Hematopoietic multipotent progenitor cell treated with erythropoietin and hydrocortisone succinate and interleukin-3 and kit ligand, for 4 days (in vitro differentiated cells): ENCODE measurements around the gene FSHR.

Source experiments
- DNase-seq: peaks from one replicate; pipeline ENCODE4 v3.0.0-alpha.2; 2015

Gene FSHR

DNA sequence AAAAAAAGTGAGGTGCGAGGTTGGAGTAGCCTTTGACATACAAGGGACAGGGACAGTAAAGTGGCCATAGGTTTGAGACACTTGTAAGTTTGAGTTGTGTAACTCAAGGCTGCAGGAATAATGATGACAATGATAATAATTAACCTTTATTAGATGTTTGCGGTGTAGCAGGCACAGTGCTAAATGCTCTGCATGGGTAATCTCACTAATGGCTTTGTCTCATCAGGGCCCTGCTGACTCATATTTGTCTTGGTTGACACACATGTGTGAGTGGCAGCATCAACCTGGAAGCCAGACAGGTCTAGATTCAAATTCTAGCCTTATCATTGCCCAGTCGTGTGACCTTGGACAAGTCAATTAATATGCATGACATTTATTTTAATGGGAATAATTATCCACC is 126.2 kb downstream of the FSHR start:
- DNase-seq: no peak

GRCh38 chr2:49026706-49027105 is 127.6 kb downstream of the FSHR start:
- DNase-seq: no peak

DNA sequence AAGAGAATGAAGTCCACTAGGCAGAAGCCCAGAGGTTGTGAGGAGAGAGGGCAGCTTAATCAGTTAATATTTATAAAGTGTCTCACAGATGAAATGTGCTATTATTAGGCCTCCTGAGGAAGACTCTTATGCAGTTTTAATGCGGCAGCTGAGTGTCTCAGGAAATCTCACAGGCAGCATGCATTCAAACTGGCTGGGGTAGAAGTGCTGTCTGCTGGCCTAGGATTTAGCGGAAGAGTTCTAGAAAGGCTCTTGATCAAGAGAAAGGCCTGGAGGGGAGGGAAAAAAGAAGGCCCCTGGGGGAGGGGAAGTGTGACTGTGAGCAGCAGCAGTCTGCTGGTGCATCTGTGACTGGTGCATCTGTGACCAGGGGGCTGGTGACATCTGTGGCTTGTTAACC is 133.0 kb downstream of the FSHR start:
- DNase-seq: no peak

DNA sequence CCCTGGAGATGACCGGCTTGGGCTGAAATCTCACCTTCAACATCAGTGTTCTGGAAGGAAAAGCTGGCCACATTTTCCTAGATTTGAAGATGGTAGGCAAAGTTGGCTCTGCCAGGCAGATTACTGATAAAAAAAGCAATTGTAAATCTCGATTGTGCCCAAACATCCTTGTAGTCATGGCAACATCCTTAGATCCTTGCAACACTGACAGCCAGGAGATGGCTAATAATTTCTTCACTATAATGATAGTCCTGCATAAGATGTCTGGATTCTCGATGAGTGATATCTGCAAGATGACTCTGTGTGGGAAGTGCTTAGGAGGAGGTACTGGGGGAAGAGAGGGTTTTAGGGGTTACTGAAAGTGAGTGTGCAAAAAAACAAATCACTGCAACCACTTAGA is 149.1 kb downstream of the FSHR start:
- DNase-seq: no peak

DNA sequence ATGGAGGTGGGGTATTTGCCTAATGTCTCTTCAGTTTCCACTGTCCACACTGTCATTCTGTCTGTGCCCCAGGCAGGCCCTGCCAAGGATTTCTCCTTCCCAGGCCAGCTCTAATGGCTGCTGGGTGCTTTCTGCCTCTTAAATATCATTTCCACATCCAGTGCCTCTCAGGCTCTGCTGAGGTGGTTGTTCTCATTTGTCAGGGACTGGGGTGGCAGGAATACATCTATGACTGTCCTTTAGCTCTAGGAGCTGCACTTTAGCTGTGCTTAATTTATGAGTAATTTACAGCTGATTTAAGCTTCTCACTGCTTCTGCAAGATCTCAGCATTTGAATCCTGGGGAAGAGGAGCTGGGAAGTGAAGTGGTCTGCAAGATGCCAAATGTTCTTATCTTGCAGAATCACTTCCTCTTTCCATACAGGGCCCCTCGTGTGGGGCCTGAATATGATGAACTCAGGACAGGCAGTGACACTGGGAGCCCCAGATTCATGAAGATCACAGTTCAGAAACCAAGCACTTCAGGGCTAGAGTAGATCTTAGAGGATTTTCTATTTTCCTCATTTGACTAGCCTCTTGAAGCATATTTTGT is 150.2 kb downstream of the FSHR start:
- DNase-seq: peak; percentile 15

GRCh38 chr2:49003201-49003600 is 151.1 kb downstream of the FSHR start:
- no peak for DNase-seq

DNA sequence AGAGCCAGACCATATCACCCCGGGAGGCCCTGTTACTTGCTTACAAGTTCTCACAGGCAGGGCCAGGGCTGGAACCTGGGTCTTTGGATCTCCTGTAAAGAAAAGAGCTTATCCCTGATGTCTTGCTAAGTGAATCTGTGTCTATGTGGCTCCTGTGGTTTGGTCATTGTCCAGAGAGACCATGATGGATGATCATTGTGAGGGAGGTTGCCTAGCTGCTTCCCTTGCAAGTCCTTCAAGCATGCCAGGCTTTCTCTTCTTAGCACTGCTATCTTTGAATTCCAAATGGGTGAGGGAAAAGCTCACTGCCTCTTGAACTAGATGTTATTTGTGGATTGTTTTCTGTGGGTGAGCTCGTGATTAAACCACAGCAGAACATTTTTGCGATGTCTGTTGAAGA is 151.6 kb downstream of the FSHR start:
- DNase-seq: no peak

- DNase-seq: no peak
These were observed 153.6 kb downstream of the FSHR start for GRCh38 chr2:49000695-49001094.

GRCh38 chr2:48998449-48998848 is 155.9 kb downstream of the FSHR start:
- no peak for DNase-seq

GRCh38 chr2:48993576-48993975 is 160.7 kb downstream of the FSHR start:
- DNase-seq: no peak

DNA sequence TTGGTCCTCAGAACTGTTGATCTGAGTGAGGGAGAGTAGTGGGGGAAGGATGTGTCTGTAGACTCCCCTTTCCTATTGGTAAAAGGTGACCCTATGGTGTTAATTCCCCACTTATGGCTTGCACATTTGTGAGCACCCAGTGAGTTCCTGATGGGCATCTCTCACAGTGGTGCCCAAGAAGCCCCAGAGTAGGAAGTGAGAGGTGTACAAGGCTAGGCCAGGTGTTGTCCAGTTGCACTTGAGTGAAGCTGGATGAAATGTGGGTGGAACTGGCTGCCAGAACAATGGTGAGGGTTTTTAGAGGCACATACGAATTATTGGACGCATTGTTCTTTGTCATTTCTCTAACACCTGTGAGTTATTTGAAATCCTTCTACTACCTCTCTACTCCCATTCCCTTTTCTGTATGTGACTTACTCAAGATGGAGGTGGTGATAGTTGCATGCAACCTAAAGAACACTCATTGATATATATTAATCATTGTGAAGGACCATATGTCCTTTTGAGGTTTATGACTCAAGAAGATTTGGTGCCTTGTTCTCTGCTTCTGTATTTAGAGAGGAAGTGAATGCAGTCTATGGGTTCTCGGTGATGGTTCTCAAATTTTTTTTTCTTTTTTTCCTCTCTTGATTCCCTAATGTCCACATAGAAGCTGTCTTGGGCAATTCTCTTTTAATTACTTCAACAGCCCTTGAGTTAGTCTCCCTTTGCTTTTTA is 162.7 kb downstream of the FSHR start:
- DNase-seq: no peak

GRCh38 chr2:48984922-48985321 is 169.4 kb downstream of the FSHR start:
- no peak for DNase-seq

DNA sequence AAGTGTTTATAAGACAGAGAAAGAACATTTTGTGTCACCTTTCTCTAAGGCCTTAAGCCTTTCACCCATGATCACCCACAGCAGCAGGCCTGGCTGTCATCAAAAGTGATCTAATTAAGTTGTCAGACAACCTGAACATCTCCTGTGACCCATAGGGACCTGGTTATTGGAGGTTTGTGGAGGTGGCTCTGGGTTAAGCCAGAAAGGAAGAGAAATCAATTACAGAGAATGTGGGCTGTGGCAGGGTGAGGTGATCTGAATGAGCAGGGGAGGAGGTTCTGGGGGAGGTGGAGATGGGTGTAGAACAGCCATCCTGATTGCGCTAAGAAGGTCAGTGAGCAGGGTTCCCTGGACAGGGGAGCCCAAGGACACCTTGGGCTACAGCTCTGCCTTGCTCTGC is 170.8 kb downstream of the FSHR start:
- DNase-seq: no peak

DNA sequence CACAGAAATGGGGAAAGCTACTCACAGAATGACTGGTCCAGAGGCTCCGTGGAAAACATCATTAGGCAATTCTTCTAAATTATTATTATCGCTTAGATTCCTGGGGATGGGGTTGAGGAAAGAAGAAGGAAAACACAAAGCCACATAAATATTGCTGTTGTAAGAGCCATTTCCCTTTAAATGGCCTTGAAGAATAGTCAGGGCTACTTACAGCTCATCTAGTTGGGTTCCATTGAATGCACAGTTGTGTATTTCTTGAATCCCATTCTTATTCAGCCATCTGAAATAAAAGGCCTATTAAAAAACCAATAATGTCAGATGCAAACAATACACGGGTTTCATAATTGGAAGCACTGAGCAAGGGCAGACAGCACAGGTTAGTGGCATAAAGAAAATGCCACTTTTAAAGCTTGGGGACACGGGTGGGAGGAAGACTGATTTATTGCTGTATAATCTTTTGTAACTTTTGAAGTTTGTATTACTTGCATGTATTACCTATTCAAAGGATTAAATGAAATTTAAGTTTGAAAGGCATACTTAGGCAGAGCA is 171.4 kb downstream of the FSHR start:
- no peak for DNase-seq

DNA sequence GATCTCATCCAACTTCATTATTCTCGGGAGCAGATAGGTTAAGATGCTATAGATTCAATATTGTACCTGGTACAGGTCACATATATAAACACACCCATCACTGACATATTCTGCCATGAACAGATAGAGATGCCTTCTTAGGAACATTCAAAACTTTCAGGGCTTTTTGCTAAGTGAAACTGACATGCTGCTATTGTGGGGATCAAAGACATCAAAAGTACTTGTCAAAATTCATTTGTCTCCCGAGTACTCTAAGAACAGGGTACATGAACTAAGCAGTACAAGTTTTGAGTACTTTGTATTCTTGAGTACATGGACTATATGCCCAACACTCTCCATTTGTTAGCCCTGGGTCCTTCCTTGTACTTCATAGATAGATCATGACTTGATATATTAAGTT is 173.5 kb downstream of the FSHR start:
- no peak for DNase-seq

GRCh38 chr2:48979691-48980090 is 174.6 kb downstream of the FSHR start:
- no peak for DNase-seq

- no peak for DNase-seq
These were observed 176.2 kb downstream of the FSHR start for GRCh38 chr2:48978131-48978530.

DNA sequence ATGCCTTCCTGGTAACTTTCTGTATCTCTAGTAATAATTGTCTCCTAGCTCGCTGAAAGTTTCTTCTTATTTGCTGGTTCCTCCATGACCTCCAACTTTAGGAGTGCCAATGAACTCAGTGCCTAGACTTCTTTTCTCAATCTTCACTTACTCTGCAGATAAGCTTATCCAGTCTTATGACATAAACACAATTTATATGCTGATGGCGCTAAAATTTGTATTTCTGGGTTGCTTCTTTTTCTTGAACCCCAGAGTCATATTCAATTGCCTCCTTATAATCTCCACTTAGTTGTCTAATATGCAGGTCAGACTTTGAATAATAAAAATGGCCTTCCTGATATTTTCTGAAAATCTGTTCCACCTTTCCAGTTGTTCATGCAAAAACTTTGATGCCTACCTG is 182.5 kb downstream of the FSHR start:
- no peak for DNase-seq

- DNase-seq: no peak
These were observed 186.3 kb downstream of the FSHR start for GRCh38 chr2:48968011-48968410.

- DNase-seq: no peak
These were observed 189.1 kb downstream of the FSHR start for GRCh38 chr2:48965204-48965603.

- no peak for DNase-seq
These were observed 193.3 kb downstream of the FSHR start for GRCh38 chr2:48961009-48961408.

DNA sequence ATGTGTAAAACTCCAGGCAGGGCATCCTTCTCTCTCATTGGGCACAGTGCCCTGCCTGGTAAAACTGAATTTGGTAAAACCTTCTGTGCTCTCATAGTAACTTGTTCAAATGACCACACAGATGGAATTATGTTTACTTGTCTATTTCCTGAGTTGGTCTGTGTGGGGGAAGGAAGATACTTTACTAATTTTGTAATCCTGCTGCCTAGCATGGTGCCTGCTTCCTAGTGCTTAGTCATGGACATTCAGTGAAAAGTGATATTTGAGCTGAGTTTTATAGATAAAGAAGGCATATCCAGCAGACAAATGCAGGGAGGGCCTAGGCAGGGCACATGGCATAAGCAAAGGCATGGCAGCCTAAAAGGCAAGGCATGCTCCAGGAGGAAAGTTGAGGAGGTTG is 199.4 kb downstream of the FSHR start:
- DNase-seq: no peak

GRCh38 chr2:48954311-48954710 is 200.0 kb downstream of the FSHR start:
- DNase-seq: no peak

GRCh38 chr2:48952614-48953013 is 201.7 kb downstream of the FSHR start:
- DNase-seq: no peak

DNA sequence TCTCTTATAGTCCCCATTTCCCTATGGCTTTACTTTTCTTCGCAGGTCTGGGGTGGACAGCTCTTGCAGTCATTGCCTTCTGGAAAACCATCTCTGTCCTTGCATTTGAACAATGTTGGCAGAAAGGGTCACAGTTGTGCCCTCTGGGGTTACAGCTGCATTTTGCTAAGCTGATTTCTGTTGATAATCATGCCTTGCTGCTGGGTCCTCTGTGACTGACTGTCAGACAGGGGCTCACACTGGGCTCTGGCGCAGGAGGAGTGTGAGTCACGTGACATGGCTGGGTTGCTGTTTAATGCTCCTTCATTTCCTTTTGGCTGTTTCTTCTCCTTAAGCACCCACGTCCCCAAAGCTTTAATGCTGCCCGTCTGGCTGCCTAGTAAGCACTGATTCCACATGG is 202.2 kb downstream of the FSHR start:
- no peak for DNase-seq
